ENCODE results near the gene RASA3. TPM values are rescaled to one million over a fixed set of nuclear protein-coding genes. Genes with fewer than 3 reads are reported as not detected.
A peak's percentile ranks its signal among the peaks of the same experiment; 100 is the strongest.

RASA3 gene
- total and polyA plus RNA-seq, 9 of the 15 experiments (the other 6 are each of a cell fraction or from before 2014, with no cell fraction given), result 0.72 to 25.3 (median 14.4) TPM

DNA sequence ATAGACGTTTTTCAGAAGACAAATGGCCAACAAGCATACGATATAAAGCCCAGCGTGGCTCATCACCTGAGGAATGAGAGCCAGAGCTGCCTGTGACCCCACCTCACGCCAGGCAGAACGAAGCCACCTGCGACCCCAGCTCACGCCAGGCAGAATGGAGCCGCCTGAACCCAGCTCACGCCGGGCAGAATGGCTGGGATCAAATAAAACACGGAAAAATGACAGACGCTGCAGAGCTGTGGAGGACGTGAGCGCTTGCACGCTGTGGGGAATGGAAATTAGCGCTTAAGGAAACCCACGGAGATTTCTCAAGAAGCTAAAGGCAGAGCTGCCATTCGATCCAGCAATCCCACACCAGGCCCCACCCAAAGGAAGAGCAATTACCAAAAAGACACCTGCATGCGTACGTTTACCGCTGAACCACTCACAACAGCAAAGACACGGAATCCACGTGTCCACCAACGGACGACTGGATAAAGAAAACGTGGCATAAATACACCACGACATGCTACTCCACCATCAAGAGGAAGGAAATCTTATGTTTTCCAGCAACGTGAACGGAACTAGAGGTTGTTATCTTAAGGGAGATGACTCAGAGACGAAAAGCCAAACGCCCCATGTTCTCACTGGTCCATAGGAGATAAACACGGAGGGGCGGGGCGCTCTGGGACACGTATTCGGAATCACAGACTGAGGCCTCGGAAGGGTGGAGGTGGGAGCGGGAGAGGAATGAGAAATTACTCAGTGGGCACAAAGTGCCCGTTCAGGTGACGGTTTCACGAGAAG lies 127.8 kb downstream of the RASA3 start (continued):
- TF ChIP-seq YY1 (IDR thresholded peaks at IDR 0.05; ENCODE audit: borderline replicate concordance in 1 of 3, control insufficient read depth in 1 of 3, extremely low read depth in 1 of 3, insufficient read depth in 3 of 3, insufficient read length in 1 of 3, insufficient replicate concordance in 2 of 3, low read depth in 1 of 3, low read length in 2 of 3) (no peak), CUX1 (CRISPR knock-in tag; IDR thresholded peaks at IDR 0.05) (no peak), L3MBTL2 (IDR thresholded peaks at IDR 0.05) (peak; percentile 76), FUS (optimal IDR thresholded peaks at IDR 0.05; ENCODE audit: low read depth, low read length) (no peak), MIER1 (IDR thresholded peaks at IDR 0.05; ENCODE audit: low read depth) (no peak), LEF1 (IDR thresholded peaks at IDR 0.05) (peak; percentile 60; the same call in 1 of the 2 replicates), ZNF140 (CRISPR knock-in tag; IDR thresholded peaks at IDR 0.05) (no peak), ESRRB (CRISPR knock-in tag; IDR thresholded peaks at IDR 0.05; ENCODE audit: borderline replicate concordance) (no peak), ZNF696 (CRISPR knock-in tag; conservative IDR thresholded peaks at IDR 0.05) (no peak), ZKSCAN1 (IDR thresholded peaks at IDR 0.05; ENCODE audit: low read depth, low read length) (no peak), TAF15 (IDR thresholded peaks at IDR 0.05; ENCODE audit: low read depth, low read length) (no peak), PCBP2 (IDR thresholded peaks at IDR 0.05; ENCODE audit: low read depth, low read length, poor library complexity, severe bottlenecking) (no peak), NFIX (CRISPR knock-in tag; IDR thresholded peaks at IDR 0.05; ENCODE audit: low read depth) (no peak), CHD2 (IDR thresholded peaks at IDR 0.05; ENCODE audit: low read depth, low read length) (no peak), POLR2B (IDR thresholded peaks at IDR 0.05; ENCODE audit: low read depth, partially characterized antibody) (peak; percentile 87), CBFA2T3 (IDR thresholded peaks at IDR 0.05) (peak; percentile 73), BACH1 (tag; IDR thresholded peaks at IDR 0.05) (no peak), SMC3 (conservative IDR thresholded peaks at IDR 0.05; ENCODE audit: insufficient read depth, low read depth, low read length) (no peak), ZKSCAN3 (CRISPR knock-in tag; IDR thresholded peaks at IDR 0.05) (no peak), DNMT1 (IDR thresholded peaks at IDR 0.05) (no peak)
- TF ChIP-seq, protein P1, sequence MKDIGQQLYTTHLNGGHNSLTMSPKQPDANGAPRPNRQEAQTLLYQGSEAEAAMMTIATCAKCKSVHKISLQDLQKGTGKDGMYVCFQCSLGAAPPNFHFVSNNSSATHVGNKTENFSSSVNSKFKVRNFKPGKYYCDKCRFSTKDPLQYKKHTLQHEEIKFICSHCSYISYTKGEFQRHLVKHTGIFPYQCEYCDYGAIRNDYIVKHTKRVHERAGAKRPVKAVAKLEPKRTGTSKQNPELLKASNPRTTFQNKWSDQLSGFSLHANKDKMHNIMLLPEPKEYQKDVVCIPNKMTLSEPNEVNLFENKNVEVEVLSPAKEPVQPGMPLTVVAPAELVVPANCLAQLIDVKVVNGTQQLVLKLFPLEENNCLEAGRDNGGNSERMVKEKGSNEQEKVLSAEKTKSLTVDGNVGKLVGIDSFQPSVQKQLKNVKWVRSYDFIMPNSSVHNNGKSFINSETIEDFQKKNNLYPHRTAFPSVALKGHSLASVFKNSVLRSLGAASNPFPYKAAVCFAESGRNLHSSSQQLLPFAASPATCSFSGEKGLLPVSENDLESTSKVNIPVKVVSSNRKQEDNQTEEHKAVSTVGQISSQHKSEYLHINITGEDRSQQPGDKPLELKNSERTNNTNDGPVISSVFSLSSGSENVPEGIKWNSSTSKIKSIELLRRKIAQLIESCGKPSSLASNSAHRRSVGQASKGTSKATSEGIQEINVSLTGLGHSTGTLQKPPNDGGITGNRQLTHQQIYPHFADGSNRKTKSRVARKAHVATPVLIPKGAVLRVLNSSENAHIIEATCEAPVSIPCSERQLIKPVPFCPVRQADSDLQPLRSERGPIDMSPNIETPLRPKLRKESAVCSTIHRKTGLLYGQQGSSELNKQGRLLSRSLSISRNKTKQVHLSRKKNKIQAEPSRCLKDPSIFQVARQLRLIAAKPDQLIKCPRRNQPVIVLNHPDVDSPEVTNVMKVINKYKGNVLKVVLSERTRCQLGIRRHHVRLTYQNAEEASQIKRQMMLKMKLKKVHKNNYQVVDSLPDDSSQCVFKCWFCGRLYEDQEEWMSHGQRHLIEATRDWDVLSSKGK (CRISPR knock-in tag; IDR thresholded peaks at IDR 0.05), result no peak

All from K562 (cell line).